HG03280 (cell line): ENCODE results near the gene PKP3.
"Not testable (repeated sequence)": the region's sequence is repeated elsewhere in the genome, so short reads cannot be mapped to it uniquely, and the experiment has no call there.

Source experiments
- ATAC-seq: cut with Tn5 transposase; IDR thresholded peaks from one replicate; pipeline ENCODE4 v1.9.1; 2021; ENCODE audit warnings: mild to moderate bottlenecking, moderate library complexity; ENCODE audit not compliant: unreplicated experiment

PKP3 gene

GRCh38 chr11:409600-410483 is 15.8 kb downstream of the PKP3 start:
- ATAC-seq = no peak

GRCh38 chr11:410711-411110 is 16.7 kb downstream of the PKP3 start:
- not testable (repeated sequence) for ATAC-seq

GRCh38 chr11:411520-411919 is 17.5 kb downstream of the PKP3 start:
- not testable (repeated sequence) for ATAC-seq

GRCh38 chr11:412641-413119 is 18.7 kb downstream of the PKP3 start:
- ATAC-seq = no peak

- ATAC-seq = no peak
These were observed 19.4 kb downstream of the PKP3 start for GRCh38 chr11:413120-414081.

GRCh38 chr11:414318-414857 is 20.4 kb downstream of the PKP3 start:
- ATAC-seq = no peak

GRCh38 chr11:415640-416041 is 21.6 kb downstream of the PKP3 start:
- no peak for ATAC-seq

- ATAC-seq = no peak
These were observed 22.2 kb downstream of the PKP3 start for GRCh38 chr11:416051-416756.

- no peak for ATAC-seq
These were observed 23.0 kb downstream of the PKP3 start for GRCh38 chr11:416757-417621.

GRCh38 chr11:417652-418342 is 23.8 kb downstream of the PKP3 start:
- ATAC-seq = no peak

GRCh38 chr11:418343-419247 is 24.6 kb downstream of the PKP3 start:
- no peak for ATAC-seq

GRCh38 chr11:419248-420005 is 25.4 kb downstream of the PKP3 start:
- ATAC-seq = no peak

GRCh38 chr11:420054-420910 is 26.3 kb downstream of the PKP3 start:
- ATAC-seq = no peak

GRCh38 chr11:420911-421321 is 26.9 kb downstream of the PKP3 start:
- no peak for ATAC-seq

GRCh38 chr11:422249-422656 is 28.2 kb downstream of the PKP3 start:
- no peak for ATAC-seq

GRCh38 chr11:424232-424631 is 30.2 kb downstream of the PKP3 start:
- ATAC-seq = no peak
